NCI-H2029 treated with DMSO at 0.1 percent for 48 hours (cell line): Measurements from ENCODE around the gene IL12RB1.
A peak's percentile ranks its signal among the peaks of the same experiment; 100 is the strongest.

Experiments
- DNase-seq: peaks from one replicate; lab custom pipeline; 2025; lab: John Stamatoyannopoulos, UW

The IL12RB1 gene

GRCh38 chr19:18086590-18087138 lies at the start of gene IL12RB1:
Gene IL12RB1 (minus strand): TSS chr19:18086934. CDS start chr19:18086823, 111 bp downstream.
- DNase-seq, result no peak

- DNase-seq, result no peak
These were observed 49.2 kb upstream of the IL12RB1 start for GRCh38 chr19:18135712-18136584.

GRCh38 chr19:18131841-18132596 lies 45.3 kb upstream of the IL12RB1 start:
- DNase-seq, result no peak

GRCh38 chr19:18130523-18131242 lies 43.9 kb upstream of the IL12RB1 start:
- DNase-seq, result no peak

- DNase-seq, result no peak
These were observed 42.1 kb upstream of the IL12RB1 start for GRCh38 chr19:18128805-18129204.

GRCh38 chr19:18128044-18128443 lies 41.3 kb upstream of the IL12RB1 start:
- DNase-seq, result no peak

- no peak for DNase-seq
These were observed 39.4 kb upstream of the IL12RB1 start for GRCh38 chr19:18126097-18126496.

- no peak for DNase-seq
These were observed 37.1 kb upstream of the IL12RB1 start for GRCh38 chr19:18123819-18124218.

GRCh38 chr19:18122860-18123795 lies 36.4 kb upstream of the IL12RB1 start:
- DNase-seq, result no peak

- no peak for DNase-seq
These were observed 35.7 kb upstream of the IL12RB1 start for GRCh38 chr19:18122424-18122823.

GRCh38 chr19:18121166-18121565 lies 34.4 kb upstream of the IL12RB1 start:
- no peak for DNase-seq

- no peak for DNase-seq
These were observed 33.4 kb upstream of the IL12RB1 start for GRCh38 chr19:18120127-18120526.

- no peak for DNase-seq
These were observed 33.0 kb upstream of the IL12RB1 start for GRCh38 chr19:18119717-18120105.

GRCh38 chr19:18119013-18119716 lies 32.4 kb upstream of the IL12RB1 start:
- no peak for DNase-seq

- DNase-seq, result no peak
These were observed 31.8 kb upstream of the IL12RB1 start for GRCh38 chr19:18118420-18119012.

GRCh38 chr19:18117692-18118378 lies 31.1 kb upstream of the IL12RB1 start:
- DNase-seq, result peak; percentile 49

GRCh38 chr19:18117364-18117691 lies 30.6 kb upstream of the IL12RB1 start:
- no peak for DNase-seq

- DNase-seq, result no peak
These were observed 27.7 kb upstream of the IL12RB1 start for GRCh38 chr19:18114483-18114882.

- DNase-seq, result no peak
These were observed 27.1 kb upstream of the IL12RB1 start for GRCh38 chr19:18113827-18114226.
